ENCODE results near the gene UBASH3B. TPM values are rescaled to one million over a fixed set of nuclear protein-coding genes. Genes with fewer than 3 reads are reported as not detected.

Gene UBASH3B
- total and polyA plus RNA-seq, 2 of the 13 experiments (the other 11 are each of a cell fraction or from before 2014, with no cell fraction given) = 4.4 to 7.6 TPM

DNA sequence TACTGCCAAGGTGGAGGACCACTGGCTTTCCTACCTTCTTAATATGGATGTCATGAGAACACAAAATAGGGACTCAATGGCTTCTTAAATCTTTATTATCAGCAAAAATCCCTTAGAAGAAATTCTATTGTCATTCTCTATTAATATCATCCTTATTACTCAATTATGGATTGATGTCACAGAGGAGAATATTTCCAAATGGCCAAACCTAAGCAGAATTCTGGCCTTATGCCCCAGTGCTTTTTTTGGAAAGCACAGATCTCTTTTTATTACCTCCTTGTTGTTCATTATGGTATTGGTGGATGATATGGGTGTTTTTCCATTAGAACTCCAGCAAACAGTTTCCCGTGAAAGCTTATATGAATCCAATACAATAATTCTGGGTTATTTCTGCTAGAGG lies 192.7 kb downstream of the UBASH3B start (continued):
- TF ChIP-seq, protein P1, sequence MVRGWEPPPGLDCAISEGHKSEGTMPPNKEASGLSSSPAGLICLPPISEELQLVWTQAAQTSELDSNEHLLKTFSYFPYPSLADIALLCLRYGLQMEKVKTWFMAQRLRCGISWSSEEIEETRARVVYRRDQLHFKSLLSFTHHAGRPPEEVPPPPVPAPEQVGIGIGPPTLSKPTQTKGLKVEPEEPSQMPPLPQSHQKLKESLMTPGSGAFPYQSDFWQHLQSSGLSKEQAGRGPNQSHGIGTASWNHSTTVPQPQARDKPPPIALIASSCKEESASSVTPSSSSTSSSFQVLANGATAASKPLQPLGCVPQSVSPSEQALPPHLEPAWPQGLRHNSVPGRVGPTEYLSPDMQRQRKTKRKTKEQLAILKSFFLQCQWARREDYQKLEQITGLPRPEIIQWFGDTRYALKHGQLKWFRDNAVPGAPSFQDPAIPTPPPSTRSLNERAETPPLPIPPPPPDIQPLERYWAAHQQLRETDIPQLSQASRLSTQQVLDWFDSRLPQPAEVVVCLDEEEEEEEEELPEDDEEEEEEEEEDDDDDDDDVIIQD (CRISPR knock-in tag; IDR thresholded peaks at IDR 0.05; ENCODE audit: low read depth) = no peak
- TF ChIP-seq ZNF547 (CRISPR knock-in tag; IDR thresholded peaks at IDR 0.05) = no peak
- TF ChIP-seq, protein P2, sequence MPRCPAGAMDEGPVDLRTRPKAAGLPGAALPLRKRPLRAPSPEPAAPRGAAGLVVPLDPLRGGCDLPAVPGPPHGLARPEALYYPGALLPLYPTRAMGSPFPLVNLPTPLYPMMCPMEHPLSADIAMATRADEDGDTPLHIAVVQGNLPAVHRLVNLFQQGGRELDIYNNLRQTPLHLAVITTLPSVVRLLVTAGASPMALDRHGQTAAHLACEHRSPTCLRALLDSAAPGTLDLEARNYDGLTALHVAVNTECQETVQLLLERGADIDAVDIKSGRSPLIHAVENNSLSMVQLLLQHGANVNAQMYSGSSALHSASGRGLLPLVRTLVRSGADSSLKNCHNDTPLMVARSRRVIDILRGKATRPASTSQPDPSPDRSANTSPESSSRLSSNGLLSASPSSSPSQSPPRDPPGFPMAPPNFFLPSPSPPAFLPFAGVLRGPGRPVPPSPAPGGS (CRISPR knock-in tag; IDR thresholded peaks at IDR 0.05) = no peak
- no peak for TF ChIP-seq DMAP1 (CRISPR knock-in tag; IDR thresholded peaks at IDR 0.05)
- no peak for TF ChIP-seq KLF12 (CRISPR knock-in tag; IDR thresholded peaks at IDR 0.05; ENCODE audit: borderline replicate concordance)
- TF ChIP-seq SNAI1 (CRISPR knock-in tag; IDR thresholded peaks at IDR 0.05; ENCODE audit: borderline replicate concordance) = no peak
- TF ChIP-seq, protein P3, sequence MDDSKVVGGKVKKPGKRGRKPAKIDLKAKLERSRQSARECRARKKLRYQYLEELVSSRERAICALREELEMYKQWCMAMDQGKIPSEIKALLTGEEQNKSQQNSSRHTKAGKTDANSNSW (CRISPR knock-in tag; IDR thresholded peaks at IDR 0.05; ENCODE audit: borderline replicate concordance) = no peak
- TF ChIP-seq, protein P4, sequence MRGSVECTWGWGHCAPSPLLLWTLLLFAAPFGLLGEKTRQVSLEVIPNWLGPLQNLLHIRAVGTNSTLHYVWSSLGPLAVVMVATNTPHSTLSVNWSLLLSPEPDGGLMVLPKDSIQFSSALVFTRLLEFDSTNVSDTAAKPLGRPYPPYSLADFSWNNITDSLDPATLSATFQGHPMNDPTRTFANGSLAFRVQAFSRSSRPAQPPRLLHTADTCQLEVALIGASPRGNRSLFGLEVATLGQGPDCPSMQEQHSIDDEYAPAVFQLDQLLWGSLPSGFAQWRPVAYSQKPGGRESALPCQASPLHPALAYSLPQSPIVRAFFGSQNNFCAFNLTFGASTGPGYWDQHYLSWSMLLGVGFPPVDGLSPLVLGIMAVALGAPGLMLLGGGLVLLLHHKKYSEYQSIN (CRISPR knock-in tag; IDR thresholded peaks at IDR 0.05; ENCODE audit: borderline replicate concordance) = no peak
- TF ChIP-seq, protein P5, sequence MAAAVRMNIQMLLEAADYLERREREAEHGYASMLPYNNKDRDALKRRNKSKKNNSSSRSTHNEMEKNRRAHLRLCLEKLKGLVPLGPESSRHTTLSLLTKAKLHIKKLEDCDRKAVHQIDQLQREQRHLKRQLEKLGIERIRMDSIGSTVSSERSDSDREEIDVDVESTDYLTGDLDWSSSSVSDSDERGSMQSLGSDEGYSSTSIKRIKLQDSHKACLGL (CRISPR knock-in tag; IDR thresholded peaks at IDR 0.05) = no peak
- no peak for TF ChIP-seq ZNF629 (CRISPR knock-in tag; conservative IDR thresholded peaks at IDR 0.05)
- TF ChIP-seq, protein P6, sequence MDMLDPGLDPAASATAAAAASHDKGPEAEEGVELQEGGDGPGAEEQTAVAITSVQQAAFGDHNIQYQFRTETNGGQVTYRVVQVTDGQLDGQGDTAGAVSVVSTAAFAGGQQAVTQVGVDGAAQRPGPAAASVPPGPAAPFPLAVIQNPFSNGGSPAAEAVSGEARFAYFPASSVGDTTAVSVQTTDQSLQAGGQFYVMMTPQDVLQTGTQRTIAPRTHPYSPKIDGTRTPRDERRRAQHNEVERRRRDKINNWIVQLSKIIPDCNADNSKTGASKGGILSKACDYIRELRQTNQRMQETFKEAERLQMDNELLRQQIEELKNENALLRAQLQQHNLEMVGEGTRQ (IDR thresholded peaks at IDR 0.05; ENCODE audit: low read depth, low read length) = no peak
- TF ChIP-seq, protein P6 (CRISPR knock-in tag; IDR thresholded peaks at IDR 0.05; ENCODE audit: borderline replicate concordance) = no peak

Data from HepG2 (cell line).